ENCODE data around the gene CNR2.
"Not testable (repeated sequence)": the region's sequence is repeated elsewhere in the genome, so short reads cannot be mapped to it uniquely, and the experiment has no call there.

CNR2 gene

DNA sequence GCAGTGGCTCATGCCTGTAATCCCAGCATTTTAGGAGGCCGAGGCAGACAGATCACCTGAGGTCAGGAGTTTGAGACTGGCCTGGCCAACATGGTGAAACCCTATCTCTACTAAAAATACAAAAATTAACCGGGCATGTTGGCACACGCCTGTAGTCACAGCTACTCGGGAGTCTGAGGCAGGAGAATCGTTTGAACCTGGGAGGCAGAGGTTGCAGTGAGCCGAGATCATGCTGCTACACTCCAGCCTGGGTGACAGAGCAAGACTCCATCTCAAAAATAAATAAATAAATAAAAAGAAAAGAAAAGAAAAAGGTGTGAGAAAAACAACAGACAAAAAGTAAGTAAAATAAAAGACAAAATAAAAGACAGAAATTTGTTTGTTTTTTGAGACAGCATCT lies 79.0 kb downstream of the CNR2 start:
- not testable (repeated sequence) for DNase-seq (ENCODE audit: low spot score)

DNA sequence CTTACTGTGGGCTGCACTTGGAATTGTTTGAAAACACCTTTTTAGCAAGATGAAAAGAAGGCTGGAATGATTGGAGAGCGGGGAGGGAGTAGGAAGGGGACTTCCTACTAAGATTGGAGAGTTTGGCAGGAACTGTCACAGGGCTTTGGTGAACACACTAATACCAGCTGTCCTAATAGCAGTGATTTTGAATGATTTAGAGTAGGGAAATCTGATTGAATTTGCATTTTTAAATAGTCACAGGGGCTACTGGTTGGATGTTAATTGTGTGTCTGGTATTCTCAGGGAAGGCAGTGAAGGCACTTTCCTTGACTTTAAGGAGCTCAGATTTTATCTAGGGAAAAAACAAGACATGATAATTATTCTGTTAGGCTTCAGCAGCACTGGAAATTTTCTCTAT lies 85.4 kb downstream of the CNR2 start:
- DNase-seq (ENCODE audit: low spot score): no peak

DNA sequence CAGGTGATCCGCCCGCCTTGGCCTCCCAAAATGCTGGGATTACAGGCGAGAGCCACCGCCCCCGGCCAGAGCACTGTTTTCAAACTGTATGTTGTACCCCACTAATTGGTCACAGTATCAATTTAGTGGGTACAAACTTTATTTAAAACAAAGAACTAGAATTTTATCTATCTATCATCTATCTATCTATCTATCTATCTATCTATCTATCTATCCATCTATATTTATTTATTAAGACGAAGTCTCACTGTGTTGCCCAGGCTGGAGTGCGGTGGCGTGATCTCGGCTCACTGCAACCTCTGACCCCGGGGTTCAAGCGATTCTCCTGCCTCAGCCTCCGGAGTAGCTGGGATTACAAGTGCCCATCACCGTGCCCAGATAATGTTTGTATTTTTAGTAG lies 86.6 kb downstream of the CNR2 start:
- not testable (repeated sequence) for DNase-seq (ENCODE audit: low spot score)

DNA sequence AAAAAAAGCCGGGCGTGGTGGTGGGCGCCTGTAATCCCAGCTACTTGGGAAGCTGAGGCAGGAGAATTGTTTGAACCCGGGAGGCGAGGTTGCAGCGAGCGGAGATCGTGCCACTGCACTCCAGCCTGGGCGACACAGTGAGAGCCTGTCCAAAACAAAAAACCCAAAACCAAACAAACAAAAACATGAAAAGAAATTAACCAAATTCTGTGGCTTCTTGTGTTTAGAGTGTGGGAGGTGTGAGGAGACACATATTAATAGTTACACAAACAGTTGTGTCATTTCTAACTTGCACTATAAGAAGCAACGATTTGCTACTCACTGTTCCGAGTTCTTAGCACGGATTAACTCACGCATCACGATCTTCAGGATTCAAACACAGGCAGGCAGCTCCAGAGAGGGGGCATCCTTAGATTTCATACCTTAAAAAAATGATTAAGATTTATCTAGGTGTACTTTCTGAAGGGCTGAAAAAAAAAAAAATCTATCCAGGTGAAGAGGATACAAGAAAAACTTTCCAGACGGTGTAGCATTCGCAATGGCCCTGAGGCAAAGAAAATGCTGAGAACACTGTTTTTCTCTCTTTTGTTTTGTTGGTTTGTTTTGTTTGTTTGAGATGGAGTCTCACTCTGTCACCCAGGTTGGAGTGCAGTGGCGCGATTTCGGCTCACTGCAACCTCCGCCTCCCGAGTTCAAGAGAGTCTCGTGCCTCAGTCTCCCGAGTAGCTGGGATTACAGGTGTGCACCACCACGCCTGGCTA lies 87.2 kb downstream of the CNR2 start:
- no peak for DNase-seq (ENCODE audit: low spot score)

DNA sequence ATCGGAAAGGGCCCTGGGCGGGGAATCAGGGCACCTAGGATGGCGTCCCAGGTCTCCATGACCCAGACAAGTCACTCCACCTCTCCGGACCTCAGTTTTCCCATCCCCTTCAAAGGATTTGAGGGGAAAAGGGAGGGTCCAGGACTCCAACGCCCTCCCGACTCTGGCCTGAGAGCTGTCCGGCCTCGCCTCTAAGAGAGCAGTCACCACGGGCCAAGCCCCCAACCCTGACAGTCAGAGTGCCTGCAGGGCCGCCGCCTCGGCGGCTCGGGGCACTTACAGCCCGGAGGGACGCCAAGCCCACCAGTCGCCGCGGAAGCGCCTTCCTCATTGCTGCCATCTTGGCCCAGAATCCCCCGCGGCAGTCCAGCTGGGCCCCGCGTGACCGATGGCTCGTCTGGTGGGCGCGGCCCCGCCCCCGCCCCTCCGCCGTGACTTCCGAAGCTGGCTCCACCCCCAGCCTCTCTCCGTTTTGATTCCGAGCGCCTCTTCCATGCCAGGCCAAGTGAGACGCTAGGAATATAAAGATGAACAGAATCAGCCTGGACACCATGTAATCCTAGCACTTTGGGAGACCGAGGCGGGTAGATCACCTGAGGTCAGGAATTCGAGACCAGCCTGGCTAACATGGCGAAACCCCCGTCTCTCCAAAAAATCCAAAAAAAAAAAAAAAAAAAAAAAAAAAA lies 87.9 kb downstream of the CNR2 start, which contains the start of gene HMGCL:
Gene HMGCL (minus strand): TSS at position 354 of the 686 bp plus-strand sequence. CDS start 14 bp downstream, at position 340.
- peak; percentile 90 for DNase-seq (ENCODE audit: low spot score)

DNA sequence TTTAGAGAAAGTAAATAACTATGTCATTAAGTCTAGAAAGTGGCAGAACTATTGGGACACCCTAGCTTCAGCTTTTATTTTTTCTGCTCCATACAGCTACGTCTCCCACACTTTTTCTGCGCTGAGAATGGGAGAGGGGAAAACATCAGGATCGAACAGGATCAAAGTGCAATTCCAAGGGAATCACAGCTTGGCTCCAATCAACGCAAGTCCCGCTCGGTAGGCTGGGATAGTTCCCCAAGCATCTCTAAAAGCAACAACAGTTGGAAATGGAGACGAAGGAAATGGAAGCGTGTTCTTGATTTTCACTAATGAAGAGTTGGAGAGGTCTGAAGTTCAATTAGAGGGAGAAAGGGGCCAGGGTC lies 88.5 kb downstream of the CNR2 start:
- DNase-seq (ENCODE audit: low spot score): no peak

DNA sequence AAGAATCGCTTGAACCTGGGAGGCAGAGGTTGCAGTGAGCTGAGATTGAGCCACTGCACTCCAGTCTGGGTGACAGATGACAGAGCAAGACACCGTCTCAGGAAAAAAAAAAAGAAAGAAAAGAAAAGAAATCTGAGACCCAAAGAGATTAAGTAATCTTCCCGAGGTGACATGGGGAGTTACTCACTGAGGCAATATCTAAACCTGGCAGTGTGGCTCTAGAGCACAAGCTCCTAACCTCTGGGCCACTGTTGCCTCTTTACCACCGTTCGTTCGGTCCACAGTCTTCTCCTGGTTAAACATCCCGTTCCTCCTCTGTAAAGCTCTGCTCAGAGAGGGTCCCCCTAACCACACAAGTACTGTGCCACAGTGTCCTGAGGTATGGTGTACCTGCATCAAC lies 89.4 kb downstream of the CNR2 start:
- no peak for DNase-seq (ENCODE audit: low spot score)

Measured in RKO (cell line).